Lower leg skin (tissue), 4 donors: Measurements from ENCODE around the gene AKAP9. TPM values are rescaled to one million over a fixed set of nuclear protein-coding genes. Genes with fewer than 3 reads are reported as not detected.

ENCODE experiments used
- DNase-seq, 2 donors: peaks; one replicate each; pipeline ENCODE4 v3.0.0-alpha.2; 2019; ENCODE audit warnings: low spot score in 2 of 2
- H3K4me3 ChIP-seq: fragments of 200-600 bp; sonication (generic); 2 replicates; pipeline ENCODE4 v1.5.1; 2017; ENCODE audit warnings: mild to moderate bottlenecking, low read depth; ENCODE audit not compliant: poor library complexity, severe bottlenecking
- CTCF ChIP-seq, 3 donors: fragments of 450-650 bp; IDR thresholded peaks; one replicate each; pipeline ENCODE4 v1.5.1; 2016; ENCODE audit warnings: antibody characterized with exemption in 3 of 3, mild to moderate bottlenecking in 3 of 3, moderate library complexity in 2 of 3
- POLR2A ChIP-seq, 2 donors: fragments of 450-650 bp; IDR thresholded peaks; one replicate each; pipeline ENCODE4 v1.6.1; 2016 to 2017; ENCODE audit warnings: antibody characterized with exemption in 2 of 2, mild to moderate bottlenecking in 1 of 2, moderate library complexity in 1 of 2
- WGBS, 2 donors: methylation state at CpG; one replicate each; pipeline ENCODE4 v1.1.5; 2018; 5-methylcytosine and 5-hydroxymethylcytosine counted together
- intact Hi-C: fragments of 100-400 bp; cut with DNase I; formaldehyde crosslinking; loops from one replicate; pipeline ENCODE4 v1.15.0; 2023; ENCODE audit warnings: low total_unique reads
- total RNA-seq, 4 donors: library from RNA; depleted of rRNA; stranded (reverse); fragments of >200 nt; gene quantifications; one replicate each; pipeline ENCODE4 v1.1.0, GENCODE V29; 2016

The AKAP9 gene
- total RNA-seq, 4 donors from 2014 or later: 52.9 to 74.8 (median 64.4) TPM

GRCh38 chr7:92043098-92043497 lies 102.4 kb downstream of the AKAP9 start:
- DNase-seq: no peak
- intact Hi-C loops: no loop called here
- TF ChIP-seq CTCF (IDR thresholded peaks at IDR 0.05) (no peak), POLR2A (IDR thresholded peaks at IDR 0.05) (no peak)
- WGBS, 2 donors: 92 to 100% methylated on average over 2 of the region's 2 CpGs
- H3K4me3 ChIP-seq: no peak overlapping the region

GRCh38 chr7:92043637-92044036 lies 103.0 kb downstream of the AKAP9 start:
- intact Hi-C loops: no loop called here
- TF ChIP-seq POLR2A (IDR thresholded peaks at IDR 0.05) (no peak), CTCF (IDR thresholded peaks at IDR 0.05) (no peak)
- H3K4me3 ChIP-seq: no peak overlapping the region
- WGBS, 2 donors: 63 to 73% methylated on average over 2 of the region's 2 CpGs
- DNase-seq: no peak

GRCh38 chr7:92044148-92044547 lies 103.5 kb downstream of the AKAP9 start:
- intact Hi-C loops: no loop called here
- no peak for TF ChIP-seq CTCF (IDR thresholded peaks at IDR 0.05)
- no peak for TF ChIP-seq POLR2A (IDR thresholded peaks at IDR 0.05)
- DNase-seq: no peak
- no peak overlapping the region for H3K4me3 ChIP-seq
- 69 to 89% methylated on average over 3 of the region's 3 CpGs for WGBS, 2 donors

GRCh38 chr7:92044940-92045339 lies 104.3 kb downstream of the AKAP9 start:
- 92 to 97% methylated on average over 1 of the region's 1 CpG for WGBS, 2 donors
- H3K4me3 ChIP-seq: no peak overlapping the region
- TF ChIP-seq POLR2A (IDR thresholded peaks at IDR 0.05) (no peak), CTCF (IDR thresholded peaks at IDR 0.05) (no peak)
- intact Hi-C loops: no loop called here
- DNase-seq: no peak

- no peak for DNase-seq
- no peak for TF ChIP-seq POLR2A (IDR thresholded peaks at IDR 0.05)
- no peak for TF ChIP-seq CTCF (IDR thresholded peaks at IDR 0.05)
- intact Hi-C loops: no loop called here
- H3K4me3 ChIP-seq: no peak overlapping the region
Measured at GRCh38 chr7:92051655-92052054, 111.0 kb downstream of the AKAP9 start.

- WGBS, 2 donors: 87 to 89% methylated on average over 2 of the region's 2 CpGs
- TF ChIP-seq CTCF (IDR thresholded peaks at IDR 0.05): no peak
- no peak for TF ChIP-seq POLR2A (IDR thresholded peaks at IDR 0.05)
- no peak overlapping the region for H3K4me3 ChIP-seq
- intact Hi-C loops: no loop called here
- DNase-seq: no peak
Measured at GRCh38 chr7:92052159-92052558, 111.5 kb downstream of the AKAP9 start.
